ENCODE data around the gene ZNF543.

DNA sequence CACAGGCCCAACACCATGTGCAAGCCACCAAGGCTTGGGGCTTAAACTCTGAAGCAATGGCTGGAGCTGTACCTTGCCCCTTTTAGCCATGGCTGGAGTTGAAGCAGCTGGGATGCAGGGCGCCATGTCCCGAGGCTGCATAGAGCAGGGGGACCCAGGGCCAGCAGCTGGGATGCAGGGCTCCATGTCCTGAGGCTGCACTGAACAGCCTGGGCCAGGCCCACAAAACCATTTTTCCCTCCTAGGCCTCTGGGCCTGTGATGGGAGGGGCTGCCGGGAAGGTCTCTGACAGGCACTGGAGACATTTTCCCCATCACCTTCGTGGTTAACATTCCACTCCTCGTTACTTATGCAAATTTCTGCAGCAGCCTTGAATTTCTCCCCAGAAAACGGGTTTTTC lies 53.9 kb downstream of the ZNF543 start:
- TF ChIP-seq POLR2AphosphoS5 (IDR thresholded peaks at IDR 0.05) = no peak
- TF ChIP-seq EP300 (conservative IDR thresholded peaks at IDR 0.05; ENCODE audit: poor library complexity, severe bottlenecking) = no peak
- TF ChIP-seq CTCF (IDR thresholded peaks at IDR 0.05; ENCODE audit: poor library complexity, severe bottlenecking) = no peak
- no peak for TF ChIP-seq MXI1 (conservative IDR thresholded peaks at IDR 0.05; ENCODE audit: poor library complexity, severe bottlenecking)
- TF ChIP-seq TAF1 (IDR thresholded peaks at IDR 0.05; ENCODE audit: low read depth) = no peak
- TF ChIP-seq EZH2 (IDR thresholded peaks at IDR 0.05; ENCODE audit: borderline replicate concordance, insufficient read depth, low read length, poor library complexity, severe bottlenecking) = no peak
- TF ChIP-seq RAD21 (conservative IDR thresholded peaks at IDR 0.05) = no peak
- TF ChIP-seq SMC3 (conservative IDR thresholded peaks at IDR 0.05; ENCODE audit: poor library complexity) = no peak

All from neural cell (in vitro differentiated cells).